Hepatocyte (in vitro differentiated cells): Measurements from ENCODE around the gene DNAH7. TPM values are rescaled to one million over a fixed set of nuclear protein-coding genes. Genes with fewer than 3 reads are reported as not detected.

ENCODE experiments used
- DNase-seq: peaks from one replicate; pipeline ENCODE4 v3.0.0-alpha.2; 2016; ENCODE audit warnings: low spot score
- H2AFZ ChIP-seq: fragments of 200-600 bp; sonication (generic); 2 replicates; pipeline ENCODE4 v1.6.0; 2016; ENCODE audit warnings: antibody characterized with exemption, mild to moderate bottlenecking
- H3K27ac ChIP-seq: fragments of 200-600 bp; sonication (generic); 2 replicates; pipeline ENCODE4 v1.5.1; 2016; ENCODE audit warnings: mild to moderate bottlenecking
- H3K27me3 ChIP-seq: fragments of 200-600 bp; sonication (generic); 2 replicates; pipeline ENCODE4 v1.6.1; 2016
- H3K36me3 ChIP-seq: fragments of 200-600 bp; sonication (generic); replicated peaks from 2 replicates; pipeline ENCODE4 v1.5.1; 2016; ENCODE audit warnings: low read depth; ENCODE audit not compliant: insufficient read depth
- H3K4me1 ChIP-seq: fragments of 200-600 bp; sonication (generic); 2 replicates; pipeline ENCODE4 v1.5.1; 2016; ENCODE audit warnings: mild to moderate bottlenecking, moderate library complexity; ENCODE audit not compliant: insufficient read depth
- H3K4me2 ChIP-seq: fragments of 200-600 bp; sonication (generic); 2 replicates; pipeline ENCODE4 v1.6.0; 2016
- H3K4me3 ChIP-seq: fragments of 200-600 bp; sonication (generic); 2 replicates; pipeline ENCODE4 v1.5.1; 2016; ENCODE audit warnings: mild to moderate bottlenecking
- H3K79me2 ChIP-seq: fragments of 200-600 bp; sonication (generic); 2 replicates; pipeline ENCODE4 v1.6.0; 2017; ENCODE audit warnings: mild to moderate bottlenecking
- H3K9me2 ChIP-seq: fragments of 200-600 bp; sonication (generic); replicated peaks from 2 replicates; pipeline ENCODE4 v1.6.0; 2017; ENCODE audit warnings: mild to moderate bottlenecking; ENCODE audit not compliant: insufficient read depth
- H3K9me3 ChIP-seq: fragments of 200-600 bp; sonication (generic); 2 replicates; pipeline ENCODE4 v1.5.1; 2016; ENCODE audit warnings: low read depth, mild to moderate bottlenecking
- H4K20me1 ChIP-seq: fragments of 200-600 bp; sonication (generic); 2 replicates; pipeline ENCODE4 v1.6.0; 2016; ENCODE audit warnings: mild to moderate bottlenecking; ENCODE audit not compliant: insufficient read depth, poor library complexity, severe bottlenecking
- CTCF ChIP-seq: fragments of 200-600 bp; sonication (generic); IDR thresholded peaks from 2 replicates; pipeline ENCODE4 v1.5.1; 2016; ENCODE audit warnings: antibody characterized with exemption, mild to moderate bottlenecking; ENCODE audit not compliant: poor library complexity
- EZH2 ChIP-seq: fragments of 200-600 bp; sonication (generic); IDR thresholded peaks from 2 replicates; pipeline ENCODE4 v1.6.1; 2016; ENCODE audit warnings: antibody characterized with exemption, mild to moderate bottlenecking, borderline replicate concordance
- EZH2phosphoT487 ChIP-seq: fragments of 200-600 bp; sonication (generic); IDR thresholded peaks from one replicate; pipeline ENCODE4 v1.6.1; 2018; ENCODE audit warnings: antibody characterized with exemption, mild to moderate bottlenecking, low read depth, moderate library complexity; ENCODE audit not compliant: unreplicated experiment, severe bottlenecking
- WGBS: methylation state at CpG from one replicate; pipeline ENCODE4 v1.1.6; 2016; ENCODE audit warnings: low lambda C conversion rate; ENCODE audit errors: missing lambda C conversion rate; 5-methylcytosine and 5-hydroxymethylcytosine counted together
- polyA plus RNA-seq: library from polyadenylated mRNA; unstranded; fragments of >200 nt; fragmentation: Nextera tagmentation; extraction: Ambion mirVana; gene quantifications from 2 replicates; pipeline ENCODE4 v1.2.1, GENCODE V29; 2016
- total RNA-seq: library from RNA; depleted of rRNA; stranded (reverse); fragments of >200 nt; gene quantifications from 2 replicates; pipeline ENCODE4 v1.2.3, GENCODE V29; 2014

DNAH7 gene
- total and polyA plus RNA-seq, 2 experiments from 2014 or later, result 0.29 to 1.2 TPM

GRCh38 chr2:195709901-195710806 lies 358.5 kb downstream of the DNAH7 start:
- Histone ChIP-seq H3K9me2 (no peaks in the 10 kb centered on the region), H3K9me3 (no peaks in the 10 kb centered on the region), H3K36me3 (no peaks in the 10 kb centered on the region), H3K27ac (no peak overlapping the region), H3K27me3 (no peaks in the 10 kb centered on the region), H2AFZ (no peak overlapping the region), H3K4me3 (no peak overlapping the region), H4K20me1 (no peaks in the 10 kb centered on the region), H3K4me1 (no peaks in the 10 kb centered on the region), H3K4me2 (no peak overlapping the region), H3K79me2 (peaks cover 6% of the 10 kb centered on the region)
- TF ChIP-seq EZH2 (no peak), EZH2phosphoT487 (no peak), CTCF (no peak)
- WGBS, result 79% methylated on average over 2 of the region's 2 CpGs
- DNase-seq, result no peak

- Histone ChIP-seq H3K36me3 (no peaks in the 10 kb centered on the region), H3K4me2 (no peak overlapping the region), H3K27ac (no peak overlapping the region), H3K27me3 (no peaks in the 10 kb centered on the region), H4K20me1 (no peaks in the 10 kb centered on the region), H2AFZ (no peak overlapping the region), H3K4me3 (no peak overlapping the region), H3K9me3 (no peaks in the 10 kb centered on the region), H3K79me2 (peaks cover 22% of the 10 kb centered on the region), H3K9me2 (no peaks in the 10 kb centered on the region), H3K4me1 (no peaks in the 10 kb centered on the region)
- no peak for DNase-seq
- WGBS, result 63% methylated on average over 5 of the region's 5 CpGs
- no peak for TF ChIP-seq EZH2phosphoT487
- TF ChIP-seq CTCF, result no peak
- no peak for TF ChIP-seq EZH2
Measured at GRCh38 chr2:195706161-195706900, 362.3 kb downstream of the DNAH7 start.

GRCh38 chr2:195700480-195700879 lies 368.2 kb downstream of the DNAH7 start:
- H3K4me2 ChIP-seq, result no peak overlapping the region
- no peaks in the 10 kb centered on the region for H4K20me1 ChIP-seq
- H3K9me3 ChIP-seq, result peaks cover 11% of the 10 kb centered on the region
- no peaks in the 10 kb centered on the region for H3K27me3 ChIP-seq
- no peak overlapping the region for H3K4me3 ChIP-seq
- H3K4me1 ChIP-seq, result no peaks in the 10 kb centered on the region
- H3K36me3 ChIP-seq, result no peaks in the 10 kb centered on the region
- peaks cover 61% of the 10 kb centered on the region for H3K79me2 ChIP-seq
- H3K27ac ChIP-seq, result no peak overlapping the region
- TF ChIP-seq EZH2phosphoT487, result no peak
- TF ChIP-seq EZH2, result no peak
- TF ChIP-seq CTCF, result no peak
- H2AFZ ChIP-seq, result no peak overlapping the region
- no peaks in the 10 kb centered on the region for H3K9me2 ChIP-seq
- no peak for DNase-seq
- WGBS, result 97% methylated on average over 3 of the region's 3 CpGs
